ENCODE results near the gene ECSIT. TPM values are rescaled to one million over a fixed set of nuclear protein-coding genes. Genes with fewer than 3 reads are reported as not detected.
A peak's percentile ranks its signal among the peaks of the same experiment; 100 is the strongest.

Gene ECSIT
- total RNA-seq, 1 donor from 2014 or later = 49.6 TPM

DNA sequence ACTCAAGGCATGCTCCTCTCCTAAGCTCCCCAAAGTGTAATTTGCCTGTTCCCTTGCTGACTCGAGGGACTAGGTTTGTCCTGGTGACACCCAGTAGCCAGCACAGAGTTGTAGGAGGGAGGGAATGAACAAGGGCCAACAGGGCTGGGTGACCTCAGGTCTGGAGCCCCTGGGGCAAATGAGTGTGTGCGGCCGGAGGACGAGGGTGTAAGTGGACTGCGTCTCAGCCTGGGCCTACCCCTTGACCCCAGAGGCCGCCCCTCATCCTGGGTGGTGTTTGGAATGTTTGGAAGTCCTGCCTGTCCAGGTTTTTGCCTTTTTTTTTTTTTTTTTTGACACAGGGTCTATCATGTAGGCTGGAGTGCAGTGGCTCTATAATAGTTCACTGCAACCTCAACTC lies 22.0 kb downstream of the ECSIT start:
- Histone ChIP-seq H3K27me3 (no peaks in the 10 kb centered on the region), H3K36me3 (peaks cover 0 to 10% of the 10 kb centered on the region in 2 donors), H3K9me3 (no peaks in the 10 kb centered on the region), H3K4me3 (no peak overlapping the region), H3K4me1 (peaks cover 16% of the 10 kb centered on the region), H3K27ac (no peak overlapping the region)
- TF ChIP-seq, protein P1, sequence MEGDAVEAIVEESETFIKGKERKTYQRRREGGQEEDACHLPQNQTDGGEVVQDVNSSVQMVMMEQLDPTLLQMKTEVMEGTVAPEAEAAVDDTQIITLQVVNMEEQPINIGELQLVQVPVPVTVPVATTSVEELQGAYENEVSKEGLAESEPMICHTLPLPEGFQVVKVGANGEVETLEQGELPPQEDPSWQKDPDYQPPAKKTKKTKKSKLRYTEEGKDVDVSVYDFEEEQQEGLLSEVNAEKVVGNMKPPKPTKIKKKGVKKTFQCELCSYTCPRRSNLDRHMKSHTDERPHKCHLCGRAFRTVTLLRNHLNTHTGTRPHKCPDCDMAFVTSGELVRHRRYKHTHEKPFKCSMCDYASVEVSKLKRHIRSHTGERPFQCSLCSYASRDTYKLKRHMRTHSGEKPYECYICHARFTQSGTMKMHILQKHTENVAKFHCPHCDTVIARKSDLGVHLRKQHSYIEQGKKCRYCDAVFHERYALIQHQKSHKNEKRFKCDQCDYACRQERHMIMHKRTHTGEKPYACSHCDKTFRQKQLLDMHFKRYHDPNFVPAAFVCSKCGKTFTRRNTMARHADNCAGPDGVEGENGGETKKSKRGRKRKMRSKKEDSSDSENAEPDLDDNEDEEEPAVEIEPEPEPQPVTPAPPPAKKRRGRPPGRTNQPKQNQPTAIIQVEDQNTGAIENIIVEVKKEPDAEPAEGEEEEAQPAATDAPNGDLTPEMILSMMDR (IDR thresholded peaks at IDR 0.05) = no peak
- TF ChIP-seq POLR2AphosphoS5 (IDR thresholded peaks at IDR 0.05; ENCODE audit: insufficient read depth in 1 of 2, low read depth in 1 of 2) = no peak
- TF ChIP-seq POLR2A (IDR thresholded peaks at IDR 0.05) = no peak
- intact Hi-C loops (cut with DNase I) = no loop called here
- no peak for DNase-seq (ENCODE audit: extremely low spot score in 2 of 2)

DNA sequence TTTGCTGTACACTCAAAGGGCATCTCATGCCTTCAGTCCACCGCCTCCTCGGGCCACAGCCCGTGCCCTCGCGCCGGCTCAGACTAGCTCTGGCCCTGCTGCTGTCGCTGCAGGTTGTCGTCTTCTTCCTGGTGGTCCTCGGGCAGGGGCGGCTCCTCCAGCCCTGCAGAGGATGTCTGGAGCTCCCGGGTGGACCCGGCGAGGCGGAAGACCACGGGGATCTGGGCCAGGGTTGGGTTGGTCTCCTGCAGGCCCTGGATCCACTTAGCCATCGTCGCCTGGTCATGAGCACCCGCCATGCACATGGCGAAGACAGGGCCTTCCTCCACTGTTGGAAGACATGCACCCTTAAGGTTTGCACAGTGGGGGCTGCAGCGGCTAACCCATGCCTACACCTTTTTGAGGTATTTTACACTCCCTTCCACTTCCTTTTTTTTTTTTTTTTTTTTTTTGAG lies 22.8 kb downstream of the ECSIT start:
- Histone ChIP-seq H3K27ac (peak overlapping the region; percentile 91), H3K4me3 (peak overlapping the region; percentile 87 to 94), H3K27me3 (no peaks in the 10 kb centered on the region), H3K36me3 (peaks cover 0 to 2% of the 10 kb centered on the region in 2 donors), H3K4me1 (peaks cover 16% of the 10 kb centered on the region), H3K9me3 (no peaks in the 10 kb centered on the region)
- TF ChIP-seq POLR2AphosphoS5 (IDR thresholded peaks at IDR 0.05; ENCODE audit: insufficient read depth in 1 of 2, low read depth in 1 of 2) = peak in 1 of 2 donors; percentile 51
- TF ChIP-seq, protein P1 (IDR thresholded peaks at IDR 0.05) = no peak
- intact Hi-C loops (cut with DNase I) = no loop called here
- DNase-seq (ENCODE audit: extremely low spot score in 2 of 2) = no peak

DNA sequence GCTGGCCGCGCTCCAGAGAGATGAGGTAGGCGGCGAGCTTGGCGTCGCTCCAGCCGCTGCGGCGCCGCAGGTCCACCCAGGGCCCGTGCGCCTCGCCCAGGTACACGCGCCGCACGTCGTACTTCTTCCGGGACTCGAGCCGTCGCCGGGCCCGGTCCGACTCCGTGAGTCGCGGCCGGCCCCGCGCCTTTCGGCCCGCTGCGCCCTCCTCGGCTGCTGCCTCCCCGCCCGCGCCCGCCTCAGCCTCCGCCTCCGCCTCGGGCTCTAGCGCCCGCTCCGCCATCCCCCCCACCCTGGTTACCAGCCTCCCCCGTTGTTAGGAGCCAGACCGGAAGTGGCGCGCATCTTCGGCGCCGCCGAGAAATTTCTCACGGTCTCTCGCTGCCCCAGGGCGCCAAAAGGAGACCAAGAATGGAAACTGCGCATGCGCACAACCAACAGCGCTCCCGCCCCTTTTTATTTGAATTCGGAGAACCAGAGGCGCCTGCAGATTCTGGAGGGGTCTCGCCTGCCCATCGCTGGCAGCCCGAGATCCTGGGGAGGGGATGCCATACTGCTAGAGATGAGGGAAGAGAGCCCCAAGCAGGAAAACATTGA lies 23.3 kb downstream of the ECSIT start, which contains the start of gene ZNF653:
Gene ZNF653, minus strand, starts transcription at position 336 of the 597 bp plus-strand sequence. Its CDS starts 53 bp downstream, at position 283.
- peaks cover 16% of the 10 kb centered on the region for H3K4me1 ChIP-seq
- no peaks in the 10 kb centered on the region for H3K27me3 ChIP-seq
- H3K27ac ChIP-seq = peak within 1 kb of the TSS; percentile 91
- TF ChIP-seq, protein P1 (IDR thresholded peaks at IDR 0.05) = no peak
- TF ChIP-seq POLR2AphosphoS5 (IDR thresholded peaks at IDR 0.05; ENCODE audit: insufficient read depth in 1 of 2, low read depth in 1 of 2) (peak; percentile 71 to 92), POLR2A (IDR thresholded peaks at IDR 0.05) (no peak)
- H3K9me3 ChIP-seq = no peaks in the 10 kb centered on the region
- peak within 1 kb of the TSS; percentile 87 to 94 for H3K4me3 ChIP-seq
- no peaks in the 10 kb centered on the region for H3K36me3 ChIP-seq
- intact Hi-C loops (cut with DNase I) = no loop called here
- DNase-seq (ENCODE audit: extremely low spot score in 2 of 2) = peak in 1 of 2 donors; percentile 93

DNA sequence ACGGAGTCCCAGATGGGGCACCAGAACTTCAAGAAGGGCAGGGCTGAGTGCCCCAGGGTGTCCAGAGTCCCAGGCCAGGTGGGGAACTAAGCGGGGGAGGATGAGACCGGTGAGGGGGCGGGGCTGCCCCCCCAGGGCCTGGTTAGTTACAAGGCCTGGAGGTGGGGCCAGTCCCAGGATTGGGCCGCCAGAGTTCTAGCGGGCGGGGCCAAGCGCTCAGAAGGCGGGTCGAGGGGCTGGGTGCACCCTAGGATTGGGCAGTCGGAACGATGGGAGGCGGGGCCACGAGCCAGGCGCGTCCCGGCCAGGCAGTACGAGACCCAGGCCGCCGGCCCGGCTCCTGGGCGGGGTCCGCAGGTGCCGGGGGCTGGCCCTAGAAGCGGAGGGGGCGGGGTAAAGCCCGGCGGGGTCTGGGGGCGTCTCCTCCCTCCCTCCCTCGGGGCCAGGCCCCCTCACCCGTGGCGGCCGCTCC lies 23.9 kb downstream of the ECSIT start:
- no peaks in the 10 kb centered on the region for H3K36me3 ChIP-seq
- intact Hi-C loops (cut with DNase I) = no loop called here

More for the DNA sequence above, 23.9 kb downstream of the ECSIT start:
- peak in 1 of 2 donors; percentile 26 for TF ChIP-seq POLR2A (IDR thresholded peaks at IDR 0.05)
- TF ChIP-seq, protein P1 (IDR thresholded peaks at IDR 0.05) = no peak
- peak; percentile 26 to 39 for TF ChIP-seq POLR2AphosphoS5 (IDR thresholded peaks at IDR 0.05; ENCODE audit: insufficient read depth in 1 of 2, low read depth in 1 of 2)
- Histone ChIP-seq H3K9me3 (no peaks in the 10 kb centered on the region), H3K4me1 (peaks cover 16% of the 10 kb centered on the region), H3K4me3 (peak overlapping the region; percentile 87 to 94), H3K27me3 (no peaks in the 10 kb centered on the region), H3K27ac (peak overlapping the region; percentile 91)
- DNase-seq (ENCODE audit: extremely low spot score in 2 of 2) = peak in 1 of 2 donors; percentile 97

Measured in vagina (tissue), 2 donors.